ENCODE measurements around the gene PPM1J.
A peak's percentile ranks its signal among the peaks of the same experiment; 100 is the strongest.

The PPM1J gene

GRCh38 chr1:112687361-112687760 lies 27.8 kb downstream of the PPM1J start:
- no peak for DNase-seq

DNA sequence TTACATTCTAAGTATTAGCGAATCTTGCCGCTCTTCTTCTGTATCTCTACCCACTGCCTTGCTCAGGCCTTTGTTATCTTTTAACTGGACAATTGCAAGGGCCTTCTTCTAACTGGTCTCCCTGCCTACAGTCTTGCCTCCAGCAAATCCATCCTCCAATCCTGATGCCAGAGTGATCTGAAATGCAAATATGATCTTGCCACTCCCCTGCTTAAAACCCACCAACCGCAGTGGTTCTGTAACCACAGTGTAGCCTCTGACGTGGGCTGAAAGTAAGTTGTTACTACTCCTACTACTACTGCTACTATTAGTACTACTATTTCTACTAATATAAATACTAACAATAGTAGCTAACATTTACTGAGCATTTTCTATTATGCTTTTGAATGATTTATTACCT lies 28.3 kb downstream of the PPM1J start:
- DNase-seq: no peak

DNA sequence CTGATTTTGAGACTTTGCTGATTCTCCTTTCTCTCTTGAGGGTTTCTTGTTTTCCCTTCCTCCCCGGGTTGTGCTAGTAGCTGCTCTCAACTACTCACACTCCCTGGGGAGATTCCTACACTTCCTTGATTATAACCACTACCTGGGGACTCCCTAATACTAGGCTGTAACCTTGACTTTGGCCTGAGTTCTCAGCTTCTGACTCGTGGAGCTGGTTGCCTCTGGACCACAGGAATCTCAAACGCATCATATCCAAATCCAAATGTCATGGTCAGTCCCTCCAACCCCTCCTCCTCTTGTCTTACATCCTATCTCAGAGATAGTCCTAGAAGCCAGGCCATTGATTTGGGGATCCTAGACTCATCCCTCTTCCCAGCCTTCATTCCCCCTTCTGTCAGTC lies 28.7 kb downstream of the PPM1J start:
- no peak for DNase-seq

GRCh38 chr1:112685913-112686312 lies 29.2 kb downstream of the PPM1J start:
- no peak for DNase-seq

DNA sequence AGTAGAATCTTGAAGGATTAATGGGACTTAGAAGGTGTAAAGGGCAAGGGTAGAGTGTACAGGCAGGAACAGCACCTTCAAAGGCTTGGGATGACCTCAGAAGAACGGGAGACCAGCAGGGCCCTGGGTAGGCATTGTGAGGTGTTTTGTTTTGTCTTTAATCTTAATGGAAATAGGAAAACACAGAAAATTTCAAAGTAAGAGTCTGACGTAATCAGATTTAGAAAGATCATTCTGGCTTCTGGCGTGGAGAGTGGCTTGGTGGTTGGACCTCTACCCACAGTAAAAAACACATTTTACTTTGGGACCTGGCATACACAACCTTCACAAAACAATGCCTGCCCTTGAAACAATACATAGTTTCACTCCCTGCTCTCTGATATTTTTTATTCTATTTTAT lies 36.5 kb downstream of the PPM1J start:
- no peak for DNase-seq

GRCh38 chr1:112677501-112677900 lies 37.6 kb downstream of the PPM1J start:
- no peak for DNase-seq

DNA sequence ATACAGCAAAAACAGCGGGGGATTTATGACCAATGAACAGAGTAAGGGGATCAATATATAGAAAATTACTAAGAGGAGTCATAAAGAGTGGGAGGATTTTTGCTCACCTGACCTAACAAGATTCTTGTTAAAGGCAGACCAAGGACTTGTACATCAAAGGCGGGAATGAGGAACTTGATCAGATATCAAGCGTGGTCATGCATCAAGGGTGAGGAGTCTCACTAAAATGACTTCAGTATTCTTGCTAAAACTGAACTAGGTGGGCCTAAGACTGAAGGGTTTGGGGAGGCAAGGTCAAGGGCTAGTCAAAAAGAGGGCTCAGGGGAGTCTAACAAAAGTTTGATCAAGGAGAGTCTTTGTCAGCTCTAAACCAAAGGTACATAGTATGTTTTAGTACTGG lies 38.6 kb downstream of the PPM1J start:
- no peak for DNase-seq

- DNase-seq: no peak
Observed at GRCh38 chr1:112675728-112676381, 39.3 kb downstream of the PPM1J start.

- peak; percentile 48 to 51 for DNase-seq
Observed at GRCh38 chr1:112674986-112675727, 40.0 kb downstream of the PPM1J start.

GRCh38 chr1:112674440-112674985 lies 40.6 kb downstream of the PPM1J start, which contains the start of gene MOV10:
TSS of gene MOV10 (plus strand) at chr1:112674659. CDS start at chr1:112674913, 254 bp downstream.
- DNase-seq: peak; percentile 52 to 61

DNA sequence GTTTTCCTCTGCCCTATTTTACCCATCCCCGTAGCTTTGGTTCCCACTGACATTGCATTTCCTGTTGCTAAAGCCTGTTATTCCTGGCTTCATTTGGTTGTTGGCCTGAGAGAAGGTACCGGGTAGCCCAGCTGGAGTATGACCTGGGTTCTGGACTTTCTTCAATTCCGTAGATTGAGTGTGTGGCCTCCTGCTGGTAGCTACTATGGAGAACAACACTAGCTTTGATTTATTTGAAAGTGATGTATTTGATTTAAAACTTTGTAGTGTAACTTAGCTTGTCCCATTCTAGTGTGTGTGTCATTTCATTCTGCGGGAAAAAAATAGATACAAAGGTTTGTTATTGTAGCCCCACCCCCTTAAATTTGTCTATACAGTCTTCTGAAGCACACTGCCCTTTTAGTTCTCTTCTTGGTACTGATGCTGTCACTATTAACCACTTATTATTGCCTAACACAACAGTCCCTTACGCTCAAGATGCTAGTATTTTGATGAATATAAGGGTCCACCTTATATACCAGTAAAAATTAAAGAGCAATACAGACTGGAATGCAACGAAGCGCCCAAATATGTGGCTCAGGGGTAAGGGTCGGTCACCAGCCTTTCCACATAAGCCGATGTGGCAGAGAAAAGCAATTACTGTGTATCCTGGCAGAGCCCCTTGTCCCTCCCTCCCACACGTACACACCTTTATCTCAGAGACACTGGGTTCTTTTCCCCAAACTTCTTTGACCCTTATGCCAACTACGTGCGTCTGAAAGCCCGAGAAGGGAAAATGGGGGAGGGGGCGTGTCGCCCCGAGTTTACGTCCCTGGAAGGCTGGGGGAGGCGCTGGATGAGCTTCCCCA lies 41.3 kb downstream of the PPM1J start:
- DNase-seq: no peak

DNA sequence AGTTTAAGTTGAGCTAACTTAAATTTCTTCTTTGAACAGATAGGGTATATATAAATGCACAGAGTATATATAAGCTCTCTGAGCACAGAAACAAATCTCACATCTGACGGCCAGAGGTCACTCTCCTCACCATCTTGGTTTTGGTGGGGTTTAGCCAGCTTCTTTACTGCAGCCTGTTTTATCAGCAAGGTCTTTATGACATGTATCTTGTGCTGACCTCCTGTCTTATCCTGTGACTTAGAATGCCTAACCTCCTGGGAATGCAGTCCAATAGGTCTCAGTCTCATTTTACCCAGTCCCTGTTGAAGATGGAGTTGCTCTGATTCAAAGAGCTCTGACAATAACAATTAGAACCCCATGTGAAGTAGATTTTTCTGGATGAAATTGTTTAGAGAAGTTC lies 42.3 kb downstream of the PPM1J start:
- no peak for DNase-seq

DNA sequence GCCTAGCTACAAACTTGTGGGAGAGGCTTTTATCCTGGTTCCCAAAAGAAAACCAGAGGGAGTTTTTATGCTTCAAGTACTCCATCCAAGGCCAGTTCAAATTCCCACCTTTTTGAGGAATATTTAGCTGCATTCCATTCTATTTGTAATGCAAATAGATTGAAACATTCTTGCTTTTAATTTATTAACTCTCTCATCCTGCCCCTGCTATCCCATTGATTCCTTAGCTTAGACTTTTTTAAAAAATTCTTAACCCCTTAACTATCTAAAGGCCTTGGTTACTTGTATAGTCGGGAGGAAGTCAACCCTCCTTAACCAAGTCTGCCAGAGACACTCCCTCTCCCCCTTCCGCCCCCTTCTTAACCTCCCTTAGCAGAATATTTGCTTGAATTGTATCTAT lies 43.1 kb downstream of the PPM1J start:
- DNase-seq: no peak

- DNase-seq: no peak
Observed at GRCh38 chr1:112666946-112667345, 48.2 kb downstream of the PPM1J start.

GRCh38 chr1:112665857-112666256 lies 49.3 kb downstream of the PPM1J start:
- DNase-seq: no peak
